CD4-positive, alpha-beta T cell treated with Interleukin-1 beta for 1 hour (primary cell): ENCODE measurements around the gene LASP1NB.
"Not testable (repeated sequence)": the region's sequence is repeated elsewhere in the genome, so short reads cannot be mapped to it uniquely, and the experiment has no call there.

Experiments used
- DNase-seq, 2 donors: peaks; one replicate each; pipeline ENCODE4 v3.0.0-alpha.2; 2020 to 2022

LASP1NB gene

DNA sequence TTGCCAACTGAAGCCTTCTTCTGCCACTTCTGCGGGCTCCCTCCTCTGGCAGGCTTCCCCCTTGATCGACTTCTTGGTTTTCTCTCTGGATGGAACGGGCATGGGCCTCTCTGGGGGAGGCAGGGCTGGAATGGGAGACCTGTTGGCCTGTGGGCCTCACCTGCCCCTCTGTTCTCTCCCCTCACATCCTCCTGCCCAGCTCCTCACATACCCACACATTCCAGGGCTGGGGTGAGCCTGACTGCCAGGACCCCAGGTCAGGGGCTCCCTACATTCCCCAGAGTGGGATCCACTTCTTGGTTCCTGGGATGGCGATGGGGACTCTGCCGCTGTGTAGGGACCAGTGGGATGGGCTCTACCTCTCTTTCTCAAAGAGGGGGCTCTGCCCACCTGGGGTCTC is 6.5 kb upstream of the LASP1NB start:
- DNase-seq = no peak

- no peak for DNase-seq
These were observed 5.9 kb upstream of the LASP1NB start for GRCh38 chr17:38919316-38920078.

- no peak for DNase-seq
These were observed 4.8 kb upstream of the LASP1NB start for GRCh38 chr17:38920374-38921291.

GRCh38 chr17:38921756-38922411 is 3.5 kb upstream of the LASP1NB start:
- no peak for DNase-seq

DNA sequence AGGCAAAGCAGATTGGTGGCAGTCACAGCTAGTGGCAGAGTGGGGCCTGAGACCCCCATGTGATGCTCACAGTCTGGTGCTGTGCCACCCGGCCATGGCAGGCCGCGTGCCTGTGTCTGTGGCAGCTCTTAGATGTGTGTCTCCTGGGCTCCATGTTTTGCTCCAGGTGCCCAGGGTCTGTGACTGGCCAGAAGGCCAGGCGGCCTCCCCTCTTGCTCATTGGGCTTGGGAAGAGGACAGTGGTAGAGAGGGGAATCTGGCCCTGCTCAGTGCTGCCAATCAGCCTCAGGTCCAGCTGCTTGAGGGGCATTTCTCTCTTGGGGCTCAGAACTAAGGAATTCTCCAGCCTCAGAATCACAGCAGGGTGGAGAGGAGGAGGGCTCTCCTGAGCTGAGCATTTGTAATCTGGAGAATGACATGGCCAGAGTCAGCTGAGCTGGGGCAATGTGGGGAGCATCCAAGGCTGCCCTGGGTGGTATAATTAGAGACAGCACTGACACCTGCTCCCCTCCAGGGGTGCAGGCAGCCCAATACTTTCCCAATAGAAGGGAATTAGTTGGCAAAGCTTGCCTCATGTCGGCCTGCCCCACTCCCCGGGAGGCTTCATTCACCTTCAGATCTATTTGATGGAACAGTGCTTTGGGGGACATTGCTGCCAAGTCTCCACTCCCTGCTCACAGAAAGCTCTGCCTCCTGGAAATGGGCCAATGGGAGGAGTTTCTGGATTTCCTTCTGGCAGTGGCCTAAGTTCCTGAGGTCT is 2.7 kb upstream of the LASP1NB start:
- no peak for DNase-seq

DNA sequence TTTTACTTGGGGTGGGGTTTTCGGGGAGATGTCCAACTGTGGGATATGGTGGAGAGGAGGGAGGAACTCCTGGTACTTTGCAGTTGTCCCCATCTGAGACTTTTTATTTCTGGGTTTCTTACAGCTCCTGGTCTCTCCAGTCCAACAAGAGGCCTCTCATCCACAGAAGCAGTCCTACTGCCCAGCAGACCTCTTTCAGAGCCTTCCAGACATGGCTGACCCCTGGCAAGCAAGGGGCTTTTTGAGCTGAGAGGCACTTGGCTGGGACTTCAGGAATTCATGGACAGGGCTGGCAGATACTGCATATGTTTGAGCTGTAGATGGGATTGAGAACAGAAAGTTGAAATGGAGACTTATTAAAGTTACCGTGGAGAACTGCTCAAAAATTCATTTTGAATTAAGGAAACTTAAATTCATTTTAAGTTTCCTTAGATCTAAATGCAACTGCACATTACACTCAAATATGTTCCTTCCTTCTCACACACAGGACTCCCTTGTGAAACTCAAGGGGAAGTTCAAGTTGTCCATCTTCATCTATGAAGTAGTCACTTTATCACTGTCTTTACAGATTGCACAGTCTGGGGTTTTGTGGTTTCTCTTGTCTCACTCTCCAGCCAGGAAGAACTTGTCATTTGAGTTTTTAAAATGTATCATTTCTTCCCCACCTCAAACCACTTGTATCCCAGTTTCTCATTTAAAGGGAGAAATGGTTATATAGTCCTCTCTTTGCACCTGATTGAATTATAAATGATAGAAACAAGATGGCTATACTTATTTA is 1.1 kb downstream of the LASP1NB start:
- no peak for DNase-seq

DNA sequence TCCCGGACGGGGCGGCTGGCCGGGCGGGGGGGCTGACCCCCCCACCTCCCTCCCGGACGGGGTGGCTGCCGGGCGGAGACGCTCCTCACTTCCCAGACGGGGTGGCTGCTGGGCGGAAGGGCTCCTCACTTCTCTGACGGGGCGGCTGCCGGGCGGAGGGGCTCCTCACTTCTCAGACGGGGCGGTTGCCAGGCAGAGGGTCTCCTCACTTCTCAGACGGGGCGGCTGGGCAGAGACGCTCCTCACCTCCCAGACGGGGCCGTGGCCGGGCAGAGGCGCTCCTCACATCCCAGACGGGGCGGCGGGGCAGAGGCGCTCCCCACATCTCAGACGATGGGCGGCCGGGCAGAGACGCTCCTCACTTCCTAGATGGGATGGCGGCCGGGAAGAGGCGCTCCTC is 5.4 kb downstream of the LASP1NB start:
- not testable (repeated sequence) for DNase-seq

GRCh38 chr17:38933962-38934361 is 8.5 kb downstream of the LASP1NB start:
- not testable (repeated sequence) for DNase-seq

DNA sequence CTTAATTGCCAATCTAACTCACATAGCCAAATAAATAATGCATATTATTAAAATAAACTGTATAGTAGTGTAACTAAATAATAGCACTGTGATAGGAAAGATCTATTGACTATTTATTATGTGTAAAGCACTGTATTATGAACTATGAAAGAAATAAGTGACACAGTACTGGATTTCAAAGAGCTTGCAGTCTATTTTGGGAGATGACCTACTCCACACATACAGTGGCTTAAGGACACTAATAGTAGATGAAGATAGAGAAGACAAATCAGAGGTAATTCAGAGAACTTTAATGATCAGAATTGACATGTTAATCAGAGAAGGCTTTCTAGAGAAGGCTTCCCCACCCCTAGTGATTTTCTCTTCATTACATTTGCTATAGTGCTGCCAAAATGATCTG is 14.6 kb downstream of the LASP1NB start:
- no peak for DNase-seq

DNA sequence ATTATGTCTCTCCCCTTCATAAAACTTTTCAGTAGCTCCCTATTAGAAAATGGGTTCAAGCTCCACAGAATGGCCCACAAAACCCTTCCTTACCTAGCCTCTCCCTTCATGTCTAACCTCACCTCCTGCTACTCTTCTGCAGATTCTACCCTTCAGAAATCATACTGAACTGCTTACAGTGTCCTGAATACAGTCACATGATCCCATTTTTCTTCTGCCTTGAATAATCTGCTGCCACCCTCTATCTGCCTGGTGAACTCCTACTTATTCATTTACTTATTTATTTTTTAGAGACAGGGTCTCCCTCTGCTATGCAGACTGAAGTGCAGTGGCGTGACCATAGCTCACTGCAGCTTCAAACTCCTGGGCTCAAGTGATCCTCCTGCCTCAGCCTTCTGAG is 15.0 kb downstream of the LASP1NB start:
- DNase-seq = no peak

GRCh38 chr17:38942696-38943334 is 17.4 kb downstream of the LASP1NB start:
- no peak for DNase-seq

DNA sequence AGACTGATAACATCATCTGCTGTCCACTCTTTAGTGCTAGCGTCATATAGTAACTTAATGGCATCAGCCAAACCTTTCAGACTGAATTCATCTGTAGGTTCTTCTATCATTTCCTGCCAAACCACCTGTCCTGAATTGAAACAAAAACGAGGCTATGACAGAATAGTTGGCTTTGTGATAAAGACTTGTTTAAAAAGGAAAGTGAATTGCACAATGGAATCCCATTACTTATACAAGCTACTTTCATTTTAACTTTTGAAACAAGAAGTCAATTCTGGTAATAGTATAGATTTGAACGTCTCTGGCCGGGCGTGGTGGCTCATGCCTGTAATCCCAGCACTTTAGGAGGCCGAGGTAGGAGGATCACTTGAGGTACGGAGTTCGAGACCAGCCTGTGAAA is 18.2 kb downstream of the LASP1NB start:
- no peak for DNase-seq

DNA sequence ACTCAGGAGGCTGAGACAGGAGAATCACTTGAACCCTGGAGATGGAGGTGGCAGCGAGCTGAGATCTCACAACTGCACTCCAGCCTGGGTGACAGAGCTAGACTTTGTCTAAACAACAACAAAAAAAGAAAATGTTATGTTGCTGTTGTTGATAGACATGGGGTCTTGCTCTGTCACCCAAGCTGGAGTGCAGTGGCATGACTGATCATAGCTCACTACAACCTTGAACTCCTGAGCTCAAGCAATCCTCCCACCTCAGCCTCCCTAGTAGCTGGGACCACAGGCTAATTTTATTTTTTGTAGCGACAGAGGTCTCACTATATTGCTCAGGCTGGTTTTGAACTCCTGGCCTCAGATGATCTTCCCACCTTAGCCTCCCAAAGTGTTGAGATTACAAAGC is 21.8 kb downstream of the LASP1NB start:
- DNase-seq = no peak

DNA sequence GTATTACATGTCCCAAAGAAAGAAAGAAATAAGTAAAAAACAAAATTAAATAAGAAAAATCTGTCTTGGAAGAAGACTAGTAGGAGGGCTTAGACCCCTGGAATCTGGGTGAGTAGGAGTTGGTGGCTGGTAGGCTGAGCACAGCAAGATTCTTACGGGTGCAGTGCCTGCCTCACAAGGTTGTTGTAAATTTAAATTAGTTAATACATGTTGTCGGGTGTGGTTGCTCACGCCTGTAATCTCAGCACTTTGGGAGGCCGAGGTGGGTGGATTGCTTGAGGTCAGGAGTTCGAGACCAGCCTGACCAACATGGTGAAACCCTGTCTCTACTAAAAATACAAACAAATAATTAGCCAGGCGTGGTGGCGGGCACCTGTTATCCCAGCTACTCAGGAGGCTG is 28.4 kb downstream of the LASP1NB start:
- not testable (repeated sequence) for DNase-seq

- no peak for DNase-seq
These were observed 32.9 kb downstream of the LASP1NB start for GRCh38 chr17:38958326-38958725.

GRCh38 chr17:38958756-38959155 is 33.3 kb downstream of the LASP1NB start:
- no peak for DNase-seq

GRCh38 chr17:38959508-38959907 is 34.1 kb downstream of the LASP1NB start:
- no peak for DNase-seq

DNA sequence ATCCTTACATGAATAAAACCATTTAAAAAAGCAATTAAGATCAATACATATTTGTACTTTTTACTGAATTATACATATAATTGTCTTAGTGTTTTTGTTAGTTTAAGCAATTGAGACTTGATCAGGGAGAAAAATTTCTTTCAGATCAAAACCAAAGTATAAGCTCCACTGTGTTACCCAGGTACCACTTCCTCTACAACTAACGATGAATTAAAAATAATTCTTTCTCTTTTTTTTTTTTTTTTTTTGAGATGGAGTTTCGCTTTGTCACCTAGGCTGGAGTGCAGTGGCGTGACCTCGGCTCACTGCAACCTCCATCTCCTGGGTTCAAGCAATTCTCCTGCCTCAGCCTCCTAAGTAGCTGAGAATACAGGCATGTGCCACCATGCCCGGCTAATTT is 35.0 kb downstream of the LASP1NB start:
- DNase-seq = peak in 1 of 2 donors; percentile 21

DNA sequence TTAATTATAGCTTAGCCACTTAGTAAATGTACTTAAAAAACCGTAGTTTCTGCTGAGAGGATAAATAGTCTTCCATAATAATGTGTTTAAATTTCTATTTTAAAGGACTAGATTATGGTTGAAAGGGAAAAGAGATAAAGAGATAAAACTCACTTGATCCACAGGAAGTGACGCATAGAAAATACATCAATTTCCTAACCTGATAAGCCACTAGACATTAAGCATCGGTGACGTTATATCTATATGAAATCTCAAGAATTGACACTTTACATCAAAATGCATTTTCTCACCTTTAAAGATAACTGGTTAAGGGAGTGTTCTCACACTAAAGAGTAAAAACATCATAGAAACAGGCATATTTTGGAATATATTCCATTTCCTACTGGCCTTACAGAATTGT is 36.0 kb downstream of the LASP1NB start:
- no peak for DNase-seq

- DNase-seq = peak; percentile 84 to 90
These were observed 41.9 kb downstream of the LASP1NB start, which contains the start of gene FBXO47 for GRCh38 chr17:38967290-38967738. Gene FBXO47, minus strand, starts transcription at chr17:38967403. Its CDS starts 4,378 bp downstream, at chr17:38963025.

DNA sequence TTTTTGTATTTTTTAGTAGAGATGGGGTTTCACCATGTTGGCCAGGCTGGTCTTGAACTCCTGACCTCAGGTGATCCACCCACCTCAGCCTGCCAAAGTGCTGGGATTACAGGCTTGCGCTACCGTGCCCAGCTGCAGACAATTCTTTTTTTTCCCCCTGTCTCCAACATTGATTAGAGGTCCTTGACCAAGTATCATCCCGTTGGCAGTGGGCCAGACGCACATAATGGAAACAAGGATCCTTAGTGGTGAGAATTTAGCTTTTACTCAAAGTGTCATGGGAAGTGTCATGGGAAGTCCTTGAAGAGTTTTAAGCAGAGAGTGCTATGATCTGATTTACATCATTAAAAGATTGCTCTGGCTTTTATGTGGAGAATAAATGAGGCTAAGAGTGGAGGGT is 43.9 kb downstream of the LASP1NB start:
- DNase-seq = no peak
